GM12878 (cell line): ENCODE results near the gene MMD.

Experiments
- BCL11A ChIP-seq: IDR thresholded peaks from 2 replicates; pipeline ENCODE4 v1.6.1; 2011; ENCODE audit warnings: low read depth, low read length
- CEBPB ChIP-seq, 2 experiments: fragments of 150-350 bp in 1 of 2; IDR thresholded peaks; 2 replicates each; pipeline ENCODE4 v1.6.1; 2012 to 2014; ENCODE audit warnings: low read depth in 2 of 2, low read length in 2 of 2, borderline replicate concordance in 1 of 2, inconsistent platforms in 1 of 2
- ESRRA ChIP-seq: IDR thresholded peaks from 2 replicates; pipeline ENCODE4 v1.6.1; 2012; ENCODE audit warnings: mild to moderate bottlenecking, low read length, improper control_type of control experiment
- EZH2 ChIP-seq: IDR thresholded peaks from 2 replicates; pipeline ENCODE4 v1.6.1; 2012; ENCODE audit warnings: low read depth, mild to moderate bottlenecking, control low read depth, inconsistent platforms, low read length, borderline replicate concordance; ENCODE audit not compliant: control insufficient read depth
- MXI1 ChIP-seq: fragments of 150-350 bp; IDR thresholded peaks from 2 replicates; pipeline ENCODE4 v1.6.1; 2011; ENCODE audit warnings: low read depth, mild to moderate bottlenecking, inconsistent platforms, low read length, improper control_type of control experiment
- POLR2A ChIP-seq: IDR thresholded peaks from 2 replicates; pipeline ENCODE4 v1.6.1; 2011; ENCODE audit warnings: low read depth, mild to moderate bottlenecking, low read length
- RAD21 ChIP-seq: IDR thresholded peaks from 2 replicates; pipeline ENCODE4 v1.6.1; 2011; ENCODE audit warnings: mild to moderate bottlenecking, low read depth, low read length, moderate library complexity; ENCODE audit not compliant: insufficient read depth
- RFX5 ChIP-seq: IDR thresholded peaks from 2 replicates; pipeline ENCODE4 v1.6.1; 2011; ENCODE audit warnings: low read depth, low read length, improper control_type of control experiment
- SUZ12 ChIP-seq: fragments of 200-600 bp; sonication (generic); IDR thresholded peaks from one replicate; pipeline ENCODE4 v1.6.1; 2018; ENCODE audit warnings: antibody characterized with exemption, mild to moderate bottlenecking; ENCODE audit not compliant: unreplicated experiment
- YY1 ChIP-seq: IDR thresholded peaks from 2 replicates; pipeline ENCODE4 v1.6.1; 2011; ENCODE audit warnings: low read depth, mild to moderate bottlenecking, low read length
- TF ChIP-seq, protein P1 (sequence below), 3 experiments: IDR thresholded peaks in 2 of 3; conservative IDR thresholded peaks in 1 of 3; 2 replicates each; pipeline ENCODE4 v1.5.1; 2011; ENCODE audit warnings: low read depth in 3 of 3, low read length in 3 of 3, mild to moderate bottlenecking in 3 of 3, control low read depth in 2 of 3, moderate library complexity in 2 of 3, inconsistent platforms in 1 of 3, mixed read lengths in 1 of 3; ENCODE audit not compliant: control insufficient read depth in 2 of 3, insufficient read depth in 1 of 3; ENCODE audit errors: extremely low read depth in 1 of 3
- TF ChIP-seq, protein P2 (sequence below): IDR thresholded peaks from 2 replicates; pipeline ENCODE4 v1.6.1; 2011; ENCODE audit warnings: low read depth, low read length, improper control_type of control experiment, borderline replicate concordance
- TF ChIP-seq, protein P3 (sequence below): fragments of 450-650 bp; conservative IDR thresholded peaks from 2 replicates; pipeline ENCODE4 v1.6.1; 2017; ENCODE audit warnings: mild to moderate bottlenecking, moderate library complexity
- TF ChIP-seq, protein P4 (sequence below): IDR thresholded peaks from 2 replicates; pipeline ENCODE4 v1.6.1; 2011; ENCODE audit warnings: borderline replicate concordance, low read depth, mild to moderate bottlenecking, moderate library complexity, low read length; ENCODE audit not compliant: insufficient read depth, poor library complexity, severe bottlenecking

DNA sequence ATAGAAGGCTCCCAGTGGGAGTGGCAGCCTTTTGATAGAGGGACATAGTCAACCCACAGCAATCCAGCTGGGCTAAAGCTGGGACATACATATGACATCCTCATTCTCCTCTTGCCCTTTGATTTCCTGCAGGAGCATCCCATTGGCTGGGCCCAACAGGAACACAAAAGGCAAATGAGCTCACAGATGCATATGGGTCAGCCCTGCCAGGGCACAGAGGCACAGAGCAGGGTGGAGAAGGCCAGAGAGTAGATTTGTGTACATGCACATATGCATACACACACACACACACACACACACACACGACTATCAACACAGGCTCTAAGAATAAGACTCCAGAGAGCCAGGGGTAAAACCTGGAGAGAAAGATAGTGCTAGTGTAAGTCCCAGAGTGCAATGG lies 58.6 kb downstream of the MMD start:
- no peak for TF ChIP-seq MXI1
- TF ChIP-seq, protein P1, sequence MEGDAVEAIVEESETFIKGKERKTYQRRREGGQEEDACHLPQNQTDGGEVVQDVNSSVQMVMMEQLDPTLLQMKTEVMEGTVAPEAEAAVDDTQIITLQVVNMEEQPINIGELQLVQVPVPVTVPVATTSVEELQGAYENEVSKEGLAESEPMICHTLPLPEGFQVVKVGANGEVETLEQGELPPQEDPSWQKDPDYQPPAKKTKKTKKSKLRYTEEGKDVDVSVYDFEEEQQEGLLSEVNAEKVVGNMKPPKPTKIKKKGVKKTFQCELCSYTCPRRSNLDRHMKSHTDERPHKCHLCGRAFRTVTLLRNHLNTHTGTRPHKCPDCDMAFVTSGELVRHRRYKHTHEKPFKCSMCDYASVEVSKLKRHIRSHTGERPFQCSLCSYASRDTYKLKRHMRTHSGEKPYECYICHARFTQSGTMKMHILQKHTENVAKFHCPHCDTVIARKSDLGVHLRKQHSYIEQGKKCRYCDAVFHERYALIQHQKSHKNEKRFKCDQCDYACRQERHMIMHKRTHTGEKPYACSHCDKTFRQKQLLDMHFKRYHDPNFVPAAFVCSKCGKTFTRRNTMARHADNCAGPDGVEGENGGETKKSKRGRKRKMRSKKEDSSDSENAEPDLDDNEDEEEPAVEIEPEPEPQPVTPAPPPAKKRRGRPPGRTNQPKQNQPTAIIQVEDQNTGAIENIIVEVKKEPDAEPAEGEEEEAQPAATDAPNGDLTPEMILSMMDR (IDR thresholded peaks at IDR 0.05 in 2 of 3, conservative IDR thresholded peaks at IDR 0.05 in 1 of 3; ENCODE audit: control insufficient read depth in 2 of 3, extremely low read depth in 1 of 3, insufficient read depth in 1 of 3, low read depth in 3 of 3, low read length in 3 of 3) = no peak
- no peak for TF ChIP-seq RAD21
- TF ChIP-seq SUZ12 = no peak
- no peak for TF ChIP-seq YY1
- TF ChIP-seq BCL11A = no peak
- TF ChIP-seq, protein P2, sequence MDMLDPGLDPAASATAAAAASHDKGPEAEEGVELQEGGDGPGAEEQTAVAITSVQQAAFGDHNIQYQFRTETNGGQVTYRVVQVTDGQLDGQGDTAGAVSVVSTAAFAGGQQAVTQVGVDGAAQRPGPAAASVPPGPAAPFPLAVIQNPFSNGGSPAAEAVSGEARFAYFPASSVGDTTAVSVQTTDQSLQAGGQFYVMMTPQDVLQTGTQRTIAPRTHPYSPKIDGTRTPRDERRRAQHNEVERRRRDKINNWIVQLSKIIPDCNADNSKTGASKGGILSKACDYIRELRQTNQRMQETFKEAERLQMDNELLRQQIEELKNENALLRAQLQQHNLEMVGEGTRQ = no peak
- TF ChIP-seq, protein P3, sequence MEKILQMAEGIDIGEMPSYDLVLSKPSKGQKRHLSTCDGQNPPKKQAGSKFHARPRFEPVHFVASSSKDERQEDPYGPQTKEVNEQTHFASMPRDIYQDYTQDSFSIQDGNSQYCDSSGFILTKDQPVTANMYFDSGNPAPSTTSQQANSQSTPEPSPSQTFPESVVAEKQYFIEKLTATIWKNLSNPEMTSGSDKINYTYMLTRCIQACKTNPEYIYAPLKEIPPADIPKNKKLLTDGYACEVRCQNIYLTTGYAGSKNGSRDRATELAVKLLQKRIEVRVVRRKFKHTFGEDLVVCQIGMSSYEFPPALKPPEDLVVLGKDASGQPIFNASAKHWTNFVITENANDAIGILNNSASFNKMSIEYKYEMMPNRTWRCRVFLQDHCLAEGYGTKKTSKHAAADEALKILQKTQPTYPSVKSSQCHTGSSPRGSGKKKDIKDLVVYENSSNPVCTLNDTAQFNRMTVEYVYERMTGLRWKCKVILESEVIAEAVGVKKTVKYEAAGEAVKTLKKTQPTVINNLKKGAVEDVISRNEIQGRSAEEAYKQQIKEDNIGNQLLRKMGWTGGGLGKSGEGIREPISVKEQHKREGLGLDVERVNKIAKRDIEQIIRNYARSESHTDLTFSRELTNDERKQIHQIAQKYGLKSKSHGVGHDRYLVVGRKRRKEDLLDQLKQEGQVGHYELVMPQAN = no peak
- no peak for TF ChIP-seq POLR2A
- no peak for TF ChIP-seq RFX5
- no peak for TF ChIP-seq EZH2
- no peak for TF ChIP-seq ESRRA
- TF ChIP-seq CEBPB (IDR thresholded peaks at IDR 0.05; ENCODE audit: borderline replicate concordance in 1 of 2, low read depth in 2 of 2, low read length in 2 of 2) = no peak
- TF ChIP-seq, protein P4, sequence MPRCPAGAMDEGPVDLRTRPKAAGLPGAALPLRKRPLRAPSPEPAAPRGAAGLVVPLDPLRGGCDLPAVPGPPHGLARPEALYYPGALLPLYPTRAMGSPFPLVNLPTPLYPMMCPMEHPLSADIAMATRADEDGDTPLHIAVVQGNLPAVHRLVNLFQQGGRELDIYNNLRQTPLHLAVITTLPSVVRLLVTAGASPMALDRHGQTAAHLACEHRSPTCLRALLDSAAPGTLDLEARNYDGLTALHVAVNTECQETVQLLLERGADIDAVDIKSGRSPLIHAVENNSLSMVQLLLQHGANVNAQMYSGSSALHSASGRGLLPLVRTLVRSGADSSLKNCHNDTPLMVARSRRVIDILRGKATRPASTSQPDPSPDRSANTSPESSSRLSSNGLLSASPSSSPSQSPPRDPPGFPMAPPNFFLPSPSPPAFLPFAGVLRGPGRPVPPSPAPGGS = no peak
